Measurements from ENCODE around the gene CREBZF.
"Not testable (repeated sequence)": the region's sequence is repeated elsewhere in the genome, so short reads cannot be mapped to it uniquely, and the experiment has no call there.

Gene CREBZF

GRCh38 chr11:85664615-85665481 lies at the start of gene CREBZF:
TSS of gene CREBZF (minus strand) at chr11:85665129. CDS start at chr11:85664875, 254 bp downstream.
- DNase-seq: peak; percentile 97

GRCh38 chr11:85712953-85713352 lies 48.0 kb upstream of the CREBZF start:
- no peak for DNase-seq

GRCh38 chr11:85710917-85711316 lies 46.0 kb upstream of the CREBZF start:
- DNase-seq: no peak

- DNase-seq: no peak
Observed at GRCh38 chr11:85709941-85710702, 45.2 kb upstream of the CREBZF start.

GRCh38 chr11:85705800-85706199 lies 40.9 kb upstream of the CREBZF start:
- no peak for DNase-seq

- DNase-seq: no peak
Observed at GRCh38 chr11:85704967-85705366, 40.0 kb upstream of the CREBZF start.

GRCh38 chr11:85699957-85700741 lies 35.2 kb upstream of the CREBZF start:
- no peak for DNase-seq

GRCh38 chr11:85698195-85698594 lies 33.3 kb upstream of the CREBZF start:
- DNase-seq: no peak

GRCh38 chr11:85697747-85698146 lies 32.8 kb upstream of the CREBZF start:
- DNase-seq: no peak

GRCh38 chr11:85695546-85695945 lies 30.6 kb upstream of the CREBZF start:
- no peak for DNase-seq

- DNase-seq: no peak
Observed at GRCh38 chr11:85694385-85694980, 29.6 kb upstream of the CREBZF start.

GRCh38 chr11:85685820-85686459 lies 21.0 kb upstream of the CREBZF start, which contains the start of gene CCDC89:
TSS of gene CCDC89 (minus strand) at chr11:85686195. CDS start at chr11:85686130, 65 bp downstream.
- peak; percentile 37 for DNase-seq

- DNase-seq: no peak
Observed at GRCh38 chr11:85685125-85685819, 20.3 kb upstream of the CREBZF start.

- DNase-seq: peak; percentile 74
Observed at GRCh38 chr11:85682330-85683305, 17.7 kb upstream of the CREBZF start.

GRCh38 chr11:85680897-85681296 lies 16.0 kb upstream of the CREBZF start:
- DNase-seq: no peak

GRCh38 chr11:85679576-85679975 lies 14.6 kb upstream of the CREBZF start:
- no peak for DNase-seq

- no peak for DNase-seq
Observed at GRCh38 chr11:85673393-85673792, 8.5 kb upstream of the CREBZF start.

- no peak for DNase-seq
Observed at GRCh38 chr11:85672105-85672902, 7.4 kb upstream of the CREBZF start.

GRCh38 chr11:85670949-85671663 lies 6.2 kb upstream of the CREBZF start:
- not testable (repeated sequence) for DNase-seq

Data from NCI-H1092 (cell line).